Gastroesophageal sphincter (tissue), 3 donors: Measurements from ENCODE around the gene RNF7.

Experiments used
- CTCF ChIP-seq, 4 experiments: fragments of 200-600 bp in 2 of 4; fragments of 450-650 bp in 2 of 4; sonication (generic) in 1 of 4; IDR thresholded peaks; one replicate each; pipeline ENCODE4 v1.5.1; 2017 to 2019; ENCODE audit warnings: antibody characterized with exemption in 4 of 4, mild to moderate bottlenecking in 2 of 4, moderate library complexity in 2 of 4
- POLR2AphosphoS5 ChIP-seq: sonication (generic); formaldehyde crosslinking; IDR thresholded peaks from one replicate; pipeline ENCODE4 v1.6.1; 2017; ENCODE audit warnings: antibody characterized with exemption

DNA sequence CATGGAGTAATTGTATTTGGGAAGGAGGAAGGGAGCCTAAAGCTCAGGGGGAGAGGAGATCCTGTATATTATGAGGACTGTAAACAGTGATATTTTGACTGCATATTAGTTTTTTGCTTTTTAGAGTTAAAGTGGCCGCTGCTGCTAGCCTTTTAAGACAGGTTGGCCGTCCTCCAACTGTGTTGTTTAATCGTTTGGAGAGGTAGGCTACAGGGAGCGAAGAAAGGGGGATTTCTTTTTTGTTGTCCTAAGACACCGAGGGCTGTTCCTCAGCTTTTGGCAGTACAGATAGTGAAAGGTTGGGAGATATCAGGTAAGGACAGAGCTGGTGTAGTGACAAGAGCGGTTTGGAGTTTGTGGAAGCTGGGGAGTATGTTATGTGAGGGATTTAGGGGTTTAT is 38.2 kb upstream of the RNF7 start:
- no peak for TF ChIP-seq CTCF (IDR thresholded peaks at IDR 0.05)
- TF ChIP-seq POLR2AphosphoS5: no peak
